H1 (cell line): Measurements from ENCODE around the gene ARID5B. TPM values are rescaled to one million over a fixed set of nuclear protein-coding genes. Genes with fewer than 3 reads are reported as not detected.

Source experiments
- CTCF ChIA-PET: fragments of 300-600 bp; sonication (Branson Sonifier 250); formaldehyde crosslinking; loops from one replicate; lab custom pipeline; 2021; ENCODE audit not compliant: partially characterized antibody; lab: Charles Lee
- POLR2A ChIA-PET: fragments of 300-600 bp; sonication (Branson Sonifier 250); formaldehyde crosslinking; loops from one replicate; lab custom pipeline; 2021; ENCODE audit warnings: inconsistent platforms; ENCODE audit not compliant: partially characterized antibody; lab: Charles Lee
- DNase-seq, 2 experiments: peaks; one replicate each; pipeline versions ENCODE4 v3.0.0 to v3.0.0-alpha.2; 2010 to 2022; ENCODE audit warnings: low spot score in 2 of 2, low read depth in 1 of 2, mixed read lengths in 1 of 2
- FAIRE-seq: peaks from 2 replicates; lab custom pipeline; 2011; peaks lifted over from hg19 to GRCh38; lab: Jason Lieb, UNC
- H2AFZ ChIP-seq: 2 replicates; pipeline ENCODE4 v1.8.1; 2012; ENCODE audit warnings: low read length, inconsistent platforms
- H2AK5ac ChIP-seq: 2 replicates; pipeline ENCODE4 v1.6.1; 2013; ENCODE audit warnings: low read depth, low read length
- H2BK120ac ChIP-seq: replicated peaks from 2 replicates; pipeline ENCODE3; 2013; ENCODE audit warnings: low read depth, low read length, inconsistent platforms
- H2BK12ac ChIP-seq: 2 replicates; pipeline ENCODE4 v1.6.1; 2013; ENCODE audit warnings: low read depth, low read length
- H2BK15ac ChIP-seq: 2 replicates; pipeline ENCODE4 v1.6.1; 2013; ENCODE audit warnings: low read length
- H2BK20ac ChIP-seq: 2 replicates; pipeline ENCODE4 v1.6.1; 2013; ENCODE audit warnings: low read length
- H2BK5ac ChIP-seq: 2 replicates; pipeline ENCODE4 v1.6.1; 2013; ENCODE audit warnings: low read depth, low read length
- H3K14ac ChIP-seq: 2 replicates; pipeline ENCODE4 v1.6.1; 2013; ENCODE audit warnings: inconsistent platforms; ENCODE audit not compliant: insufficient read length
- H3K18ac ChIP-seq: 2 replicates; pipeline ENCODE4 v1.6.1; 2013; ENCODE audit warnings: low read length; ENCODE audit errors: extremely low read depth
- H3K23ac ChIP-seq: 2 replicates; pipeline ENCODE4 v1.6.1; 2013; ENCODE audit warnings: inconsistent platforms; ENCODE audit not compliant: insufficient read length
- H3K23me2 ChIP-seq: 2 replicates; pipeline ENCODE4 v1.6.1; 2013; ENCODE audit warnings: low read depth, low read length
- H3K27ac ChIP-seq: 2 replicates; pipeline ENCODE4 v1.6.1; 2011; ENCODE audit warnings: low read depth, low read length, inconsistent platforms
- H3K27me3 ChIP-seq, 4 experiments: replicated peaks in 1 of 4; 1 replicate in 1 of 4; 2 replicates in 3 of 4; pipeline versions ENCODE4 v1.6.1 to v1.8.1; 2011 to 2013; ENCODE audit warnings: low read length in 3 of 4, mild to moderate bottlenecking in 3 of 4, inconsistent platforms in 2 of 4, mixed read lengths in 2 of 4, moderate library complexity in 1 of 4; ENCODE audit not compliant: control insufficient read depth in 3 of 4, insufficient read depth in 3 of 4; ENCODE audit errors: extremely low read depth in 1 of 4
- H3K36me3 ChIP-seq, 4 experiments: 2 replicates each; pipeline versions ENCODE4 v1.6.1 to v1.8.1; 2011 to 2013; ENCODE audit warnings: mild to moderate bottlenecking in 4 of 4, low read length in 3 of 4, moderate library complexity in 2 of 4, control low read depth in 1 of 4, inconsistent platforms in 1 of 4; ENCODE audit not compliant: insufficient read depth in 4 of 4, control insufficient read depth in 2 of 4
- H3K4ac ChIP-seq: replicated peaks from 2 replicates; pipeline ENCODE3; 2013; ENCODE audit warnings: low read length, low read depth, mixed read lengths, inconsistent platforms; ENCODE audit not compliant: insufficient read length
- H3K4me1 ChIP-seq, 4 experiments: replicated peaks in 1 of 4; 1 replicate in 1 of 4; 2 replicates in 3 of 4; pipeline versions ENCODE4 v1.6.1 to v1.8.1; 2011 to 2013; ENCODE audit warnings: low read length in 3 of 4, inconsistent platforms in 2 of 4, mixed read lengths in 1 of 4; ENCODE audit not compliant: insufficient read depth in 4 of 4, control insufficient read depth in 3 of 4
- H3K4me2 ChIP-seq, 2 experiments: 2 replicates each; pipeline versions ENCODE4 v1.6.1 to v1.8.1; 2011 to 2013; ENCODE audit warnings: low read depth in 2 of 2, low read length in 2 of 2, control low read depth in 1 of 2, inconsistent platforms in 1 of 2, mild to moderate bottlenecking in 1 of 2; ENCODE audit not compliant: insufficient read depth in 1 of 2
- H3K4me3 ChIP-seq, 4 experiments: fragments of 200-600, 300-600 bp in 1 of 4; sonication (generic), shearing (Covaris generic), sonication (Bioruptor Twin) in 1 of 4; 2 replicates each; pipeline versions ENCODE4 v1.5.1 to v1.8.1; 2011 to 2016; ENCODE audit warnings: low read length in 4 of 4, low read depth in 3 of 4, control low read depth in 2 of 4, inconsistent platforms in 2 of 4, mild to moderate bottlenecking in 2 of 4, mixed read lengths in 1 of 4, moderate library complexity in 1 of 4; ENCODE audit not compliant: insufficient read depth in 2 of 4; ENCODE audit errors: extremely low read depth in 1 of 4
- H3K56ac ChIP-seq: replicated peaks from 2 replicates; pipeline ENCODE3; 2013; ENCODE audit warnings: low read depth, mild to moderate bottlenecking, mixed read lengths, low read length, inconsistent platforms; ENCODE audit not compliant: insufficient read length
- H3K79me1 ChIP-seq: 2 replicates; pipeline ENCODE4 v1.6.1; 2013; ENCODE audit warnings: low read depth, low read length, control low read depth
- H3K79me2 ChIP-seq, 2 experiments: 2 replicates each; pipeline versions ENCODE4 v1.6.1 to v1.8.1; 2012 to 2013; ENCODE audit warnings: low read length in 2 of 2, mild to moderate bottlenecking in 2 of 2, inconsistent platforms in 1 of 2; ENCODE audit not compliant: insufficient read depth in 2 of 2, control insufficient read depth in 1 of 2
- H3K9ac ChIP-seq, 4 experiments: replicated peaks in 1 of 4; 1 replicate in 1 of 4; 2 replicates in 3 of 4; pipeline versions ENCODE4 v1.6.1 to v1.8.1; 2011 to 2013; ENCODE audit warnings: low read depth in 3 of 4, low read length in 3 of 4, control low read depth in 2 of 4, mild to moderate bottlenecking in 2 of 4, moderate library complexity in 2 of 4, inconsistent platforms in 1 of 4; ENCODE audit errors: extremely low read depth in 1 of 4
- H3K9me3 ChIP-seq, 2 experiments: 2 replicates each; pipeline versions ENCODE4 v1.6.1 to v1.8.1; 2012 to 2013; ENCODE audit warnings: mild to moderate bottlenecking in 2 of 2, moderate library complexity in 2 of 2, control low read depth in 1 of 2, inconsistent platforms in 1 of 2, low read depth in 1 of 2, low read length in 1 of 2, mixed read lengths in 1 of 2; ENCODE audit not compliant: insufficient read depth in 2 of 2
- H4K20me1 ChIP-seq, 2 experiments: replicated peaks in 1 of 2; 2 replicates each; pipeline versions ENCODE3 to v1.8.1; 2011 to 2013; ENCODE audit warnings: inconsistent platforms in 2 of 2, low read length in 2 of 2, mild to moderate bottlenecking in 1 of 2; ENCODE audit not compliant: insufficient read depth in 2 of 2, control insufficient read depth in 1 of 2
- H4K5ac ChIP-seq: 2 replicates; pipeline ENCODE4 v1.6.1; 2013; ENCODE audit warnings: low read length, low read depth, mixed read lengths, inconsistent platforms; ENCODE audit not compliant: insufficient read length
- H4K8ac ChIP-seq: 2 replicates; pipeline ENCODE4 v1.8.0; 2013; ENCODE audit warnings: mild to moderate bottlenecking, moderate library complexity, low read length, inconsistent platforms; ENCODE audit not compliant: insufficient read depth; ENCODE audit errors: extremely low read depth
- H4K91ac ChIP-seq: replicated peaks from 2 replicates; pipeline ENCODE3; 2013; ENCODE audit warnings: low read length, mixed read lengths, inconsistent platforms; ENCODE audit not compliant: insufficient read length
- ATF2 ChIP-seq: IDR thresholded peaks from 2 replicates; pipeline ENCODE4 v1.6.1; 2012; ENCODE audit warnings: low read length, inconsistent platforms
- BRCA1 ChIP-seq: IDR thresholded peaks from 2 replicates; pipeline ENCODE4 v1.6.1; 2012; ENCODE audit warnings: low read depth, low read length, improper control_type of control experiment
- CBX8 ChIP-seq: fragments of 300-800, 300-1000 bp; sonication (generic); IDR thresholded peaks from 2 replicates; pipeline ENCODE4 v1.7.1; 2016; ENCODE audit warnings: low read depth, low read length, borderline replicate concordance
- CHD2 ChIP-seq: IDR thresholded peaks from 2 replicates; pipeline ENCODE4 v1.6.1; 2012; ENCODE audit warnings: low read length, improper control_type of control experiment
- EGR1 ChIP-seq: IDR thresholded peaks from 2 replicates; pipeline ENCODE4 v1.6.1; 2011; ENCODE audit warnings: low read depth, low read length, borderline replicate concordance
- GABPA ChIP-seq: IDR thresholded peaks from 2 replicates; pipeline ENCODE4 v1.6.1; 2011; ENCODE audit warnings: mild to moderate bottlenecking, low read length, moderate library complexity, borderline replicate concordance; ENCODE audit not compliant: insufficient read depth
- RFX5 ChIP-seq: IDR thresholded peaks from 2 replicates; pipeline ENCODE4 v1.6.1; 2011; ENCODE audit warnings: low read depth, low read length, improper control_type of control experiment, borderline replicate concordance
- SIN3A ChIP-seq, 2 experiments: IDR thresholded peaks in 1 of 2; conservative IDR thresholded peaks in 1 of 2; 2 replicates each; pipeline ENCODE4 v1.6.1; 2011 to 2012; ENCODE audit warnings: low read length in 2 of 2, improper control_type of control experiment in 1 of 2, low read depth in 1 of 2, mild to moderate bottlenecking in 1 of 2
- SIRT6 ChIP-seq: IDR thresholded peaks from one replicate; pipeline ENCODE4 v1.7.1; 2012; ENCODE audit warnings: low read length, inconsistent platforms
- SP4 ChIP-seq: IDR thresholded peaks from 2 replicates; pipeline ENCODE4 v1.6.1; 2012; ENCODE audit warnings: low read length, inconsistent platforms
- SRF ChIP-seq: IDR thresholded peaks from 2 replicates; pipeline ENCODE4 v1.6.1; 2011; ENCODE audit warnings: mild to moderate bottlenecking, low read depth, low read length, moderate library complexity
- SUZ12 ChIP-seq: fragments of 200-600 bp; sonication (generic); IDR thresholded peaks from 2 replicates; pipeline ENCODE4 v1.6.1; 2012; ENCODE audit warnings: mild to moderate bottlenecking, inconsistent platforms, low read length, moderate library complexity, mixed read lengths
- WGBS, 2 experiments: shearing (Covaris generic) in 1 of 2; methylation state at CpG; one replicate each; pipeline versions ENCODE4 v1.1.6 to v1.1.7; 2013 to 2015; ENCODE audit warnings: low lambda C conversion rate in 2 of 2, mixed read lengths in 2 of 2, inconsistent platforms in 1 of 2, low coverage in 1 of 2, missing lambda C conversion rate in 1 of 2; ENCODE audit not compliant: insufficient replicate concordance in 2 of 2, insufficient coverage in 1 of 2, insufficient read length in 1 of 2; ENCODE audit errors: extremely low coverage in 1 of 2, missing lambda C conversion rate in 1 of 2; 5-methylcytosine and 5-hydroxymethylcytosine counted together
- polyA plus RNA-seq, 7 experiments: library from polyadenylated mRNA; depleted of rRNA in 3 of 7; stranded (reverse) in 5 of 7; unstranded in 2 of 7; fragments of >200 nt in 5 of 7; fragments of 200-250 nt in 2 of 7; gene quantifications; 1 replicate in 5 of 7; 2 replicates in 1 of 7; 4 replicates in 1 of 7; pipeline versions ENCODE4 v1.2.1 to v1.2.3, GENCODE V29; 2011 to 2013; ENCODE audit warnings: missing spikeins in 2 of 7, mixed read lengths in 2 of 7
- total RNA-seq: library from RNA; stranded (reverse); fragmentation: NEBNext Ultra II Directional; extraction: Animal tissue kit (Norgen Biotek cat#: 25700); gene quantifications from 2 replicates; pipeline ENCODE4 v1.2.1, GENCODE V29; 2021

The ARID5B gene
- total and polyA plus RNA-seq, 2 of the 8 experiments (the other 6 are each of a cell fraction or from before 2014, with no cell fraction given), result 0.21 to 1.1 TPM

GRCh38 chr10:61882621-61883370 is 18.7 kb upstream of the ARID5B start:
- no peaks in the 10 kb centered on the region for H3K36me3 ChIP-seq
- no peak overlapping the region for H3K4ac ChIP-seq
- no peak overlapping the region for H2BK5ac ChIP-seq
- no peak overlapping the region for H3K56ac ChIP-seq
- H4K91ac ChIP-seq, result no peak overlapping the region
- H2BK120ac ChIP-seq, result no peak overlapping the region
- no peak overlapping the region for H4K5ac ChIP-seq
- no peak overlapping the region for H2BK12ac ChIP-seq
- H3K4me2 ChIP-seq, result no peak overlapping the region
- H3K14ac ChIP-seq, result no peak overlapping the region
- WGBS, 2 experiments, result 95% methylated on average over 6 of the region's 6 CpGs; no CpG with 5 or more reads in 1 of the 2 experiments
- no peak overlapping the region for H3K9ac ChIP-seq
- H3K4me1 ChIP-seq, result no peaks in the 10 kb centered on the region
- H3K18ac ChIP-seq, result no peak overlapping the region
- H3K27ac ChIP-seq, result no peak overlapping the region
- no peak overlapping the region for H2BK20ac ChIP-seq
- no peak for FAIRE-seq
- no peak overlapping the region for H4K8ac ChIP-seq
- H3K79me1 ChIP-seq, result no peaks in the 10 kb centered on the region
- H3K9me3 ChIP-seq, result no peaks in the 10 kb centered on the region
- no peaks in the 10 kb centered on the region for H3K79me2 ChIP-seq
- no peak overlapping the region for H3K23ac ChIP-seq
- H3K27me3 ChIP-seq, result no peaks in the 10 kb centered on the region
- H4K20me1 ChIP-seq, result no peaks in the 10 kb centered on the region
- ChIA-PET CTCF (interaction anchor here (0.6 to 2.4 kb wide), 4 partner anchors 14 to 382 kb away, joined by 3 to 13 read pairs (median 4); no protein-coding TSS in a partner anchor), POLR2A (no interaction called here)
- H2AK5ac ChIP-seq, result no peak overlapping the region
- H3K4me3 ChIP-seq, result no peak overlapping the region
- DNase-seq, result no peak
- no peak overlapping the region for H2BK15ac ChIP-seq
- no peak overlapping the region for H2AFZ ChIP-seq
- no peaks in the 10 kb centered on the region for H3K23me2 ChIP-seq
- TF ChIP-seq GABPA, result no peak
- no peak for TF ChIP-seq ATF2
- no peak for TF ChIP-seq SIN3A (conservative IDR thresholded peaks at IDR 0.05 in 1 of 2, IDR thresholded peaks at IDR 0.05 in 1 of 2; ENCODE audit: low read depth in 1 of 2, low read length in 2 of 2)
- TF ChIP-seq SUZ12, result no peak
- TF ChIP-seq SRF, result no peak
- TF ChIP-seq RFX5, result no peak
- TF ChIP-seq CHD2, result no peak
- TF ChIP-seq SIRT6, result no peak
- no peak for TF ChIP-seq SP4
- TF ChIP-seq BRCA1, result no peak
- no peak for TF ChIP-seq EGR1
- TF ChIP-seq CBX8, result no peak
